ENCODE data around the gene IRF8.

Gene IRF8

DNA sequence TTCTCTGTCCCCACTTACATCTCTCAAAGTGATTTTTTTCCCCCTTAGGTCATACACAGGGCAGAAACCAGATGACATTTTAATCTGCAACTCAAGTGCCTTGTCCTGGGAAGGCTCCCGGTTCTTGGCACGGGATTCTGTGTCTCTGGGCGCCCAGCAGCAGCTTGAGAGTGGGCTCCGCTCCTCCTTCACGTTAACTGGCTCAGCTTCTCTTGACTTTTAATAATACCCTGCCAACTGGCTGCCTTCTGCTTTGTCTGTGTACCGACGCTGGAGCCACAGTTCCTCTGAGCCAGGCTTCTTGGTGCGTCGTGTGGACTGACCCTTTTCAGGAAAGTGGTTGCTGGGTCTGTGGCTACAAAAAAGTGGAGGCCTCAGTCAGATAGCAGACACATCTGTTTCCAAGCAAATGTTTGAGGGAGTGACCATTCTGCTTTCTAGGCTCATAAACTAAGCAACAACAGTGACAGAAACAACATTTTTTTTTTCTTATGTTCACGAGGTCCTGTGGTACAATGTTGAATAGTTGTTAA is 64.9 kb downstream of the IRF8 start:
- DNase-seq, result no peak

DNA sequence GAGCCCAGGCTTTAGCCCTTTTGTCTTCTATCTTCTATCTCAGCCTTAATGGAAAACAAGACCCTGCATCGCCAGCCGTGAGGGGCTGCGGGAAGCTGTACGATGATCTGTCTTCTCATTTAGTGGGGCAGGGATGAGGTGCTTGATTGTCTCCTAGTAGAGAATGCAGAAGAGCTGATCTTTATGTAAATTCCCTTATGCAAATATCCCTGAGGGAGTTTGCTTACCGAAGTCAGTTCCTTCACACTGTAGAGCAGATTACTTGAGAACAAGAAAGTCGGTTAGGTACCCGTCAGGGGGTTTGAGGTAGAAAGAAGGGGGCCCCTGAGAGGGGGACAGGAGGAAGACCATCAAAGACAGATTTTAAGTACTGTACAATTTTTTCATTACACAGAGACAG is 66.2 kb downstream of the IRF8 start:
- DNase-seq, result no peak

DNA sequence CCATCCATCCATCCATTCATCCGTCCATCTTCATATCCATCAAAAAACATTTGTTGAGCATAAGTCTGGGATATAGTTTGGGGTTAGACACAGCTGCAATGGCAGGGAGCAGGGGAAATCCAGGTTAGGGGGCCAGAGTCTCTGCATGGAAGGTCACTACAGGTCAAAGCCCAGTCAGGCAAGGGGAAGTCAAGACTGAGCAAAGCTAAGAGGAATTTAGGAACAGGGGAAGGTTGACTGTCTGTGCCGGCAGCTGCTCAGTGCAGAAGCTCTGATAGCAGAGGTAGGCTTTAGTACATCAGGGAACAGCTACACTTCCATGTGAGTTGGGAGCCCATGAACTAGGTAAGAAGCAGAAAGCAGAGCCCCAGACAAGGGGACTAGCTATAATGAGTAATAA is 68.1 kb downstream of the IRF8 start:
- no peak for DNase-seq

DNA sequence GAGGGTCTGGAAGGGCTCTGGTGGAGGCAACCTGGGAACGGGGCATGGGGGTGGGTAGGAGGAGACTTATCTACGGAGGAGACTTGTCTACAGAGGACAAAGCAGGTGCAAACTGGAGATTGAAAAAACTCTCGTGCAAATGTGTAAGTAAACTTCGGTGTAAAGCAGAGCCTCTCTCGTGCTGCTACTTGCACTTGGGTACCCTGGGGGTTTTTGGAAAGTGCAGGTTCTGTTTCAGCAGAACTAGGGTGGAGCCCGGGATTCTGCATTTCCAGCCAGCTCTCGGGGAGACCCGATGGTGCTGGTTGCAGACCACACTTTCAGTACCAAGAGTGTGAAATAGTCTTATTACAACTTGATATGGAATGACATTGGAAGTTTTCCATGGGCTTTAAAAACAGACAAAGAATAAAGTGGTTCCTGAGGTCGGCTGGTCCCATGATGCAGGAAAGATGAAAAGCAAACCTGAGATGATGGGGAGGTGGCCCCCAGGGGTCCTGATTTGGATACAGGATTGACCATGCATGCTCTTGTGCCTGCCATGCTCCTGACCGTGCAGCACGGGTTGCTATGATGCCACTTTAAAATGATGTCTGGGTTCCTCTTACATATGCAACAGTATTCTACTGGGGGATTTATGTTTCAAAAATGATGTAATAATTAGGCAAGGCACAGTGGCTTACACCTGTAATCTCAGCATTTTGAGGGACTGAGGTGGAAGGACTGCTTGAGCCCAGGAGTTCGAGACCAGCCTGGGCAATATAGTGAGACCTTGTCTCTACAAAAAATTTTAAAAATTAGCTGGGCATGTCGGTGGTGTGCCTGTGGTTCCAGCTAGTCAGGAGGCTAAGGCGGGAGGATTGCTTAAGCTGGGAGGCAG is 69.3 kb downstream of the IRF8 start:
- no peak for DNase-seq

DNA sequence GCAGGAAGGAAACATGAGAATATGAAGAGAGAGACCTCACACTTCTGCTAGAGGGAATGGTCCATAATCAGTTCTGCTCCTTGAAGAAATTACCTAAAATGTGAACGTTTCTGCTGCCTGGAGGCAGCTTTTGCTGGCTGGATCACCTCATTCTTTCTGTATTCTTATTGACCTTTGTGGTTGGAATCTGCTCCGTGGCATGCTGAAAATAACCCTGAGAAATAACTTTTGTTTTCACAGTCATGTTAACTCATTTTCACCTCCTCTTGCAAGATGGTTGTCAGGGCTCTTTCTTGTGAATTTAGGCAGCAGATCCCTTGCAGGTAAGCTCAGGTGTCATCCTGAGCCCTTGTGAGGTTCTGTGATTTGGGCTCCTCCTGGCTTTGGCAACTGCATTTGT is 70.2 kb downstream of the IRF8 start:
- no peak for DNase-seq

DNA sequence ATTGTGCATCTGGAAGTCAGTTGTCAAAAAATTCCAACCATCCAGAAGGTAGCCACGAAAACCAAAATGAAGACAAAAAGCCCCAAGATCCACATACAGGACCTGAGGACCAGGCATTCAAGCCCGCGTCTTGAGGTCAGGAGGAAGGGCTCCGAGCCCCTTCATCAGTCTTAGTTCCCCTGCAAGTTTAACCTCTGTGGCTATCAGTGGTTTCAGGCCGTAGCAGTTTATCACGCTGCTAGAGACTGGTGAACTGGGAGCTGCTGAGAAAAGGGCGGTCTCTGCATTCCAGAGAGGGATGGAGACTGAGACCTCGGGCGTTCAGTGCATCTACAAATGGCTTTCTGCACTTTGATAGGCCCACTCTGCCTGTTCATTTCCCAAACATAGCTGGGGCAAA is 70.6 kb downstream of the IRF8 start:
- DNase-seq, result no peak

DNA sequence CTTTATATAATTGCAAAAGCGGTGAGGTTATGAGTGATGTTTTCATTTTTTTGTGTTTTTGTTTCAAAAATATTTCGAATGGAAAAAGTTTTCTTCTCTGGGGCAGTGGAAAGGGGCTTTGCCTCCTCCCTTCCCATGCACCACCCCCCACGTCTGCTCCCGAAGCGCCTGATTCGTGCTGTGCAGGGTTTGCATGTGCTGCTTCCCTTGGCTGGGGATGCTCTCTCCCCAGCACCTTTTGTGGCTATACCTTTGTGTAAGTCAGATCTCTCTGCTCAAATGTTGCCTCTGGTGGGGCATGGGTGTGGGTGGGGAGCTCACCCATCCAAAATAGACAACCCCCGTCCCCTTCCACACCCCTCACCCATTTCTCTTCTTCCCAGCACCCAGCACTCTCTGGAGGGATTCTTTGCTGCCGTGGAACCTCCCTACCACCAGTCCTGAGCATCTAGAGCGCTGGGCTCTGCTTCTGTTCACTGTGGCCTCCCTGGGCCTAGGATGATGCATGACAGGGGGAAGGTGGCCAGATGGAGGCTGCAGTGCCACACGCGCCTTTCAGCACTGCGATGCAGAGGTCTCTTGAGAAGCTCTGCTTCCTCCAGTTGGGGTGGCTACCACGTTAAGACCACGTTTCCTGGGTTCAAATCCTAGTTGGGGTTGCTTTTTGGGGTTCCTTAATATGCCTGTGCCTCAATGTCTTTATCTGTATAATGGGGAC is 71.2 kb downstream of the IRF8 start:
- DNase-seq, result no peak

DNA sequence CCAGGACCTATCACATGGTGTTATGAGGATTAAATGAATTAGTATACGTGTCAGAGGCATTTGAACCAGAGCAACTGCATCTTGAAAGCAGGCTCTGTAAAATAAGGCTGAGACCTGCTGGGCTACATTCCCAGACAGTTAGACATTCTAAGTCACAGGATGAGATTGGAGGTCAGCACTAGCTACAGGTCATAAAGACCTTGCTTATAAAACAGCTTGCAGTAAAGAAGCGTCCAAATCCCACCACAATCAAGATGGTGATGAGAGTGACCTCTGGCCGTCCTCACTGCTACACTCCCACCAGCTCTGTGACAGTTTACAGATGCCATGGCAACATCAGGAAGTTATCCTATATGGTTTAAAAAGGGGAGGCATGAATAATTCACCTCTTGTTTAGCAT is 71.8 kb downstream of the IRF8 start:
- no peak for DNase-seq
